GM12878 (cell line): ENCODE results near the gene PCDHGA7. TPM values are rescaled to one million over a fixed set of nuclear protein-coding genes. Genes with fewer than 3 reads are reported as not detected.

Experiments used
- ASH2L ChIP-seq: fragments of 300-600, 200-600 bp; sonication (generic); IDR thresholded peaks from 2 replicates; pipeline ENCODE4 v1.6.1; 2017; ENCODE audit warnings: low read depth, mild to moderate bottlenecking, borderline replicate concordance
- BHLHE40 ChIP-seq, 2 experiments: fragments of 450-650 bp in 1 of 2; IDR thresholded peaks; 2 replicates each; pipeline ENCODE4 v1.6.1; 2011 to 2017; ENCODE audit warnings: low read depth in 2 of 2, borderline replicate concordance in 1 of 2, improper control_type of control experiment in 1 of 2, low read length in 1 of 2, mild to moderate bottlenecking in 1 of 2
- BRCA1 ChIP-seq: IDR thresholded peaks from 2 replicates; pipeline ENCODE4 v1.6.1; 2011; ENCODE audit warnings: low read depth, low read length, improper control_type of control experiment
- CBFB ChIP-seq: IDR thresholded peaks from 2 replicates; pipeline ENCODE4 v1.6.1; 2016; ENCODE audit warnings: antibody characterized with exemption, low read depth
- CHD1 ChIP-seq: IDR thresholded peaks from 2 replicates; pipeline ENCODE4 v1.6.1; 2012; ENCODE audit warnings: low read depth, low read length, improper control_type of control experiment
- CUX1 ChIP-seq: IDR thresholded peaks from 2 replicates; pipeline ENCODE4 v1.6.1; 2012; ENCODE audit warnings: improper control_type of control experiment, low read depth, low read length; ENCODE audit not compliant: insufficient replicate concordance
- E2F4 ChIP-seq: IDR thresholded peaks from 2 replicates; pipeline ENCODE4 v1.6.1; 2012; ENCODE audit warnings: low read depth, low read length, improper control_type of control experiment
- GABPA ChIP-seq: IDR thresholded peaks from 2 replicates; pipeline ENCODE4 v1.6.1; 2014; ENCODE audit warnings: antibody characterized with exemption, low read depth, mild to moderate bottlenecking, inconsistent platforms
- HDGF ChIP-seq: fragments of 450-650 bp; IDR thresholded peaks from 2 replicates; pipeline ENCODE4 v1.6.1; 2016; ENCODE audit warnings: antibody characterized with exemption
- NFYB ChIP-seq: IDR thresholded peaks from 2 replicates; pipeline ENCODE4 v1.6.1; 2011; ENCODE audit warnings: low read depth, mild to moderate bottlenecking, low read length, improper control_type of control experiment, moderate library complexity; ENCODE audit not compliant: insufficient read depth
- NR2C1 ChIP-seq: fragments of 450-650 bp; IDR thresholded peaks from 2 replicates; pipeline ENCODE4 v1.6.1; 2017; ENCODE audit warnings: antibody characterized with exemption, mild to moderate bottlenecking, moderate library complexity
- NR2F1 ChIP-seq: fragments of 450-650 bp; conservative IDR thresholded peaks from 2 replicates; pipeline ENCODE4 v1.6.1; 2017; ENCODE audit warnings: mild to moderate bottlenecking
- NRF1 ChIP-seq: conservative IDR thresholded peaks from 2 replicates; pipeline ENCODE4 v1.6.1; 2011; ENCODE audit warnings: mild to moderate bottlenecking, low read depth, low read length, improper control_type of control experiment
- PML ChIP-seq: IDR thresholded peaks from 2 replicates; pipeline ENCODE4 v1.6.1; 2012; ENCODE audit warnings: low read length, inconsistent platforms
- POLR2AphosphoS2 ChIP-seq: IDR thresholded peaks from 2 replicates; pipeline ENCODE4 v1.6.1; 2011; ENCODE audit warnings: low read depth, mild to moderate bottlenecking, low read length, improper control_type of control experiment, moderate library complexity
- SKIL ChIP-seq: fragments of 450-650 bp; IDR thresholded peaks from 2 replicates; pipeline ENCODE4 v1.6.1; 2017; ENCODE audit warnings: mild to moderate bottlenecking, low read depth, inconsistent platforms; ENCODE audit not compliant: poor library complexity, severe bottlenecking
- ZNF592 ChIP-seq: fragments of 450-650 bp; IDR thresholded peaks from 2 replicates; pipeline ENCODE4 v1.6.1; 2017; ENCODE audit warnings: mild to moderate bottlenecking, moderate library complexity
- polyA plus RNA-seq, 11 experiments: library from polyadenylated mRNA; depleted of rRNA in 4 of 11; unstranded in 6 of 11; stranded (reverse) in 5 of 11; fragments of >200 nt; fragmentation: Nextera tagmentation in 4 of 11; fragmentation: Illumina TruSeq in 1 of 11; extraction: Ambion mirVana in 4 of 11; extraction: Trizol in 1 of 11; gene quantifications; 1 replicate in 1 of 11; 2 replicates in 10 of 11; pipeline versions ENCODE4 v1.2.1 to v1.2.3, GENCODE V29; 2011 to 2016; ENCODE audit warnings: inconsistent platforms in 2 of 11, missing spikeins in 2 of 11, low read depth in 1 of 11
- total RNA-seq, 4 experiments: library from RNA; depleted of rRNA in 3 of 4; stranded (reverse); fragments of >200 nt in 3 of 4; fragmentation: Illumina TruSeq in 1 of 4; extraction: Trizol in 1 of 4; gene quantifications; 2 replicates each; pipeline versions ENCODE4 v1.2.1 to v1.2.3, GENCODE V29; 2013 to 2021

Gene PCDHGA7
- total and polyA plus RNA-seq, 10 of the 15 experiments (the other 5 are each of a cell fraction or from before 2014, with no cell fraction given) = 0.01 to 0.18 (median 0.08) TPM; not detected in 3

- TF ChIP-seq HDGF (no peak), ZNF592 (no peak), PML (peak; percentile 41; the same call in 1 of the 2 replicates), SKIL (no peak), NFYB (no peak), CUX1 (no peak), ASH2L (0 out of 2 replicates have a peak, but pooled peaks have one; percentile 33), NR2F1 (no peak), BRCA1 (no peak), GABPA (no peak), CHD1 (no peak), E2F4 (no peak), BHLHE40 (IDR thresholded peaks at IDR 0.05; ENCODE audit: borderline replicate concordance in 1 of 2, low read depth in 2 of 2, low read length in 1 of 2) (no peak), CBFB (0 out of 2 replicates have a peak, but pooled peaks have one; percentile 16), POLR2AphosphoS2 (no peak), NRF1 (no peak), NR2C1 (no peak)
These were observed 38.4 kb downstream of the PCDHGA7 start, which contains the start of gene PCDHGA11 (continued) for GRCh38 chr5:141420855-141421488.
